Measurements from ENCODE around the gene TLE2. TPM values are rescaled to one million over a fixed set of nuclear protein-coding genes. Genes with fewer than 3 reads are reported as not detected.

Gene TLE2
- total RNA-seq, 6 experiments from 2014 or later, result 0.15 to 0.67 (median 0.46) TPM; not detected in 2

GRCh38 chr19:3068071-3068470 is 39.0 kb upstream of the TLE2 start:
- TF ChIP-seq, protein P1, sequence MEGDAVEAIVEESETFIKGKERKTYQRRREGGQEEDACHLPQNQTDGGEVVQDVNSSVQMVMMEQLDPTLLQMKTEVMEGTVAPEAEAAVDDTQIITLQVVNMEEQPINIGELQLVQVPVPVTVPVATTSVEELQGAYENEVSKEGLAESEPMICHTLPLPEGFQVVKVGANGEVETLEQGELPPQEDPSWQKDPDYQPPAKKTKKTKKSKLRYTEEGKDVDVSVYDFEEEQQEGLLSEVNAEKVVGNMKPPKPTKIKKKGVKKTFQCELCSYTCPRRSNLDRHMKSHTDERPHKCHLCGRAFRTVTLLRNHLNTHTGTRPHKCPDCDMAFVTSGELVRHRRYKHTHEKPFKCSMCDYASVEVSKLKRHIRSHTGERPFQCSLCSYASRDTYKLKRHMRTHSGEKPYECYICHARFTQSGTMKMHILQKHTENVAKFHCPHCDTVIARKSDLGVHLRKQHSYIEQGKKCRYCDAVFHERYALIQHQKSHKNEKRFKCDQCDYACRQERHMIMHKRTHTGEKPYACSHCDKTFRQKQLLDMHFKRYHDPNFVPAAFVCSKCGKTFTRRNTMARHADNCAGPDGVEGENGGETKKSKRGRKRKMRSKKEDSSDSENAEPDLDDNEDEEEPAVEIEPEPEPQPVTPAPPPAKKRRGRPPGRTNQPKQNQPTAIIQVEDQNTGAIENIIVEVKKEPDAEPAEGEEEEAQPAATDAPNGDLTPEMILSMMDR (IDR thresholded peaks at IDR 0.05), result no peak
- no peaks in the 10 kb centered on the region for H3K9me3 Mint-ChIP-seq
- no peaks in the 10 kb centered on the region for H3K36me3 Mint-ChIP-seq (ENCODE audit: low read depth)
- H3K4me3 Mint-ChIP-seq, result no peak overlapping the region
- no peak overlapping the region for H3K27ac Mint-ChIP-seq
- peaks cover 3% of the 10 kb centered on the region; the same call in 1 of the 2 replicates for H3K27me3 Mint-ChIP-seq (ENCODE audit: insufficient read depth)
- DNase-seq, result no peak
- no peaks in the 10 kb centered on the region for H3K4me1 Mint-ChIP-seq (ENCODE audit: low read depth)

DNA sequence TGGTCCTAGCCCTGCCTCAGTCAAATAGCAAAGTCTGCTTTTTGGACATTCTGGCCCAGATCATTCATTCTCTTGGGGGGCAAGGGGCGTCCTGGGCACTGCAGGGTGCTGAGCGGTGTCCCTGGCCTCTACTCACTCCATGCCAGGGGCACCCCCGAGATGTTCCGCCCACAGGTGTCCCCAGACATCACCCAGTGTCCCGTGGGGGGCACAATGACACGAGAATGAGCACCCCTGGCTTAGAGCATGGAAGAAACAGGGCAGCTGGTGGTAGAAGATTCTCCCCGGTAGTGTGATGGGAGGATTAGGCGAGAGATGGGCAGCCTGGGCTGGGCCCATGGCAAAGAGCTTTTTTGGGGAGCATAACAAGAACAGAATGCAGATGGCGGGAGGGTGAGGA is 38.5 kb upstream of the TLE2 start:
- H3K9me3 Mint-ChIP-seq, result no peaks in the 10 kb centered on the region
- no peak overlapping the region for H3K4me3 Mint-ChIP-seq
- TF ChIP-seq, protein P1 (IDR thresholded peaks at IDR 0.05), result no peak
- no peaks in the 10 kb centered on the region for H3K36me3 Mint-ChIP-seq (ENCODE audit: low read depth)
- no peak overlapping the region for H3K27ac Mint-ChIP-seq
- peaks cover 3% of the 10 kb centered on the region; the same call in 1 of the 2 replicates for H3K27me3 Mint-ChIP-seq (ENCODE audit: insufficient read depth)
- no peaks in the 10 kb centered on the region for H3K4me1 Mint-ChIP-seq (ENCODE audit: low read depth)
- no peak for DNase-seq

DNA sequence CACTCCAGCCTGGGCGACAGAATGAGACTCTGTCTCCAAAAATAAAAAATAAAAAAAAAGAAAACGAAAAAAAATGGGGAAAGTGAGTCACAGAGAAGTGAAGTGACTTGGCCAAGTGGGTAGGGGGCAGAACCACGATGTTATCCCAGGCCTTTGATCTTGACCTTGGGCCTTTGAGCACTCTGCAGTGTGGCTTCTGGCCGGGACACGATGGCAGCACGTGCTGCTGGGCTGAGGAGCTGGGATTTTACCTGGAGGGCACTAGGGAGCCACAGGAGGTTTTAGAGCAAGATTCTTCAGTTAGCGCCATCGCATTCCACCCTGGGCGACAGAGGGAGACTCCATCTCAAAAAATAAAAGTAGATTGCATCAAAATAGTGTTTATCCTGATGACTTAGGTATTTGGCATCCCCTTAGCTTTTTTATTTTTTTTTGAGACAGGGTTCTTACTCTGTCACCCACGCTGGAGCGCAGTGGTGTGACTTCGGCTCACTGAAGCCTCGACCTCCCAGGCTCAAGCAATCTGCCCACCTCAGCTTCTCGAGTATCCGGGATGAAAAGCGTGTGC is 37.5 kb upstream of the TLE2 start:
- H3K27ac Mint-ChIP-seq, result no peak overlapping the region
- H3K4me3 Mint-ChIP-seq, result no peak overlapping the region
- H3K36me3 Mint-ChIP-seq (ENCODE audit: low read depth), result no peaks in the 10 kb centered on the region
- no peaks in the 10 kb centered on the region for H3K4me1 Mint-ChIP-seq (ENCODE audit: low read depth)
- no peaks in the 10 kb centered on the region for H3K9me3 Mint-ChIP-seq
- H3K27me3 Mint-ChIP-seq (ENCODE audit: insufficient read depth), result peaks cover 3% of the 10 kb centered on the region; the same call in 1 of the 2 replicates
- DNase-seq, result no peak
- TF ChIP-seq, protein P1 (IDR thresholded peaks at IDR 0.05), result no peak

- Mint-ChIP-seq H3K27ac (no peak overlapping the region), H3K4me3 (no peak overlapping the region)
- no peak for DNase-seq
These were observed 36.7 kb upstream of the TLE2 start for GRCh38 chr19:3065675-3066357.

GRCh38 chr19:3064011-3064330 is 34.9 kb upstream of the TLE2 start:
- Mint-ChIP-seq H3K27ac (no peak overlapping the region), H3K36me3 (ENCODE audit: low read depth) (peaks cover 5% of the 10 kb centered on the region; the same call in 1 of the 2 replicates), H3K27me3 (ENCODE audit: insufficient read depth) (peaks cover 3% of the 10 kb centered on the region; the same call in 1 of the 2 replicates), H3K4me1 (ENCODE audit: low read depth) (peaks cover 6% of the 10 kb centered on the region; the same call in 1 of the 2 replicates), H3K4me3 (no peak overlapping the region), H3K9me3 (no peaks in the 10 kb centered on the region)
- DNase-seq, result no peak
- TF ChIP-seq, protein P1 (IDR thresholded peaks at IDR 0.05), result no peak

More at GRCh38 chr19:3065675-3066357, 36.7 kb upstream of the TLE2 start:
- TF ChIP-seq, protein P1 (IDR thresholded peaks at IDR 0.05), result no peak
- Mint-ChIP-seq H3K27me3 (ENCODE audit: insufficient read depth) (peaks cover 3% of the 10 kb centered on the region; the same call in 1 of the 2 replicates), H3K4me1 (ENCODE audit: low read depth) (peaks cover 2% of the 10 kb centered on the region; the same call in 1 of the 2 replicates), H3K36me3 (ENCODE audit: low read depth) (peaks cover 2% of the 10 kb centered on the region; the same call in 1 of the 2 replicates), H3K9me3 (no peaks in the 10 kb centered on the region)
